Measurements from ENCODE around the gene GGT1. TPM values are rescaled to one million over a fixed set of nuclear protein-coding genes. Genes with fewer than 3 reads are reported as not detected.
"Not testable (repeated sequence)": the region's sequence is repeated elsewhere in the genome, so short reads cannot be mapped to it uniquely, and the experiment has no call there.

The GGT1 gene
- total RNA-seq = 0.28 and 0.40 TPM in 2 replicates

- DNase-seq (ENCODE audit: low read depth, low spot score) = not testable (repeated sequence)
Measured at GRCh38 chr22:24602847-24603769, at the start of gene GGT1. Gene GGT1 (plus strand): TSS chr22:24603193. CDS start chr22:24611082, 7,889 bp downstream.

GRCh38 chr22:24553597-24554312, 49.2 kb upstream of the GGT1 start:
- no peak for DNase-seq (ENCODE audit: low read depth, low spot score)

- DNase-seq (ENCODE audit: low read depth, low spot score) = no peak
Measured at GRCh38 chr22:24554313-24555164, 48.5 kb upstream of the GGT1 start, which contains the start of gene GUCD1. Gene GUCD1 (minus strand): TSS chr22:24555138. CDS start chr22:24554991, 147 bp downstream.

- peak; percentile 94 for DNase-seq (ENCODE audit: low read depth, low spot score)
Measured at GRCh38 chr22:24555165-24556039, 47.6 kb upstream of the GGT1 start, which contains the start of gene SNRPD3. Gene SNRPD3 (plus strand): TSS chr22:24555999. CDS start chr22:24557675, 1,676 bp downstream.

GRCh38 chr22:24559471-24559870, 43.5 kb upstream of the GGT1 start:
- no peak for DNase-seq (ENCODE audit: low read depth, low spot score)

- no peak for DNase-seq (ENCODE audit: low read depth, low spot score)
Measured at GRCh38 chr22:24563246-24563645, 39.7 kb upstream of the GGT1 start.

GRCh38 chr22:24564376-24565058, 38.5 kb upstream of the GGT1 start:
- no peak for DNase-seq (ENCODE audit: low read depth, low spot score)

GRCh38 chr22:24565077-24565476, 37.9 kb upstream of the GGT1 start:
- no peak for DNase-seq (ENCODE audit: low read depth, low spot score)

- no peak for DNase-seq (ENCODE audit: low read depth, low spot score)
Measured at GRCh38 chr22:24566899-24567511, 36.0 kb upstream of the GGT1 start.

GRCh38 chr22:24567668-24568067, 35.3 kb upstream of the GGT1 start:
- DNase-seq (ENCODE audit: low read depth, low spot score) = no peak

GRCh38 chr22:24571266-24571665, 31.7 kb upstream of the GGT1 start:
- DNase-seq (ENCODE audit: low read depth, low spot score) = no peak

GRCh38 chr22:24576778-24577177, 26.2 kb upstream of the GGT1 start:
- DNase-seq (ENCODE audit: low read depth, low spot score) = no peak

GRCh38 chr22:24578355-24579257, 24.4 kb upstream of the GGT1 start:
- no peak for DNase-seq (ENCODE audit: low read depth, low spot score)

- no peak for DNase-seq (ENCODE audit: low read depth, low spot score)
Measured at GRCh38 chr22:24579258-24579601, 23.8 kb upstream of the GGT1 start.

GRCh38 chr22:24580276-24580675, 22.7 kb upstream of the GGT1 start:
- no peak for DNase-seq (ENCODE audit: low read depth, low spot score)

- DNase-seq (ENCODE audit: low read depth, low spot score) = no peak
Measured at GRCh38 chr22:24582056-24582814, 20.8 kb upstream of the GGT1 start.
